CD4-positive, alpha-beta T cell treated with Interferon gamma for 1 hour (primary cell): ENCODE data around the gene ARHGEF16.

Experiments used
- DNase-seq: peaks from one replicate; pipeline ENCODE4 v3.0.0-alpha.2; 2020

The ARHGEF16 gene

DNA sequence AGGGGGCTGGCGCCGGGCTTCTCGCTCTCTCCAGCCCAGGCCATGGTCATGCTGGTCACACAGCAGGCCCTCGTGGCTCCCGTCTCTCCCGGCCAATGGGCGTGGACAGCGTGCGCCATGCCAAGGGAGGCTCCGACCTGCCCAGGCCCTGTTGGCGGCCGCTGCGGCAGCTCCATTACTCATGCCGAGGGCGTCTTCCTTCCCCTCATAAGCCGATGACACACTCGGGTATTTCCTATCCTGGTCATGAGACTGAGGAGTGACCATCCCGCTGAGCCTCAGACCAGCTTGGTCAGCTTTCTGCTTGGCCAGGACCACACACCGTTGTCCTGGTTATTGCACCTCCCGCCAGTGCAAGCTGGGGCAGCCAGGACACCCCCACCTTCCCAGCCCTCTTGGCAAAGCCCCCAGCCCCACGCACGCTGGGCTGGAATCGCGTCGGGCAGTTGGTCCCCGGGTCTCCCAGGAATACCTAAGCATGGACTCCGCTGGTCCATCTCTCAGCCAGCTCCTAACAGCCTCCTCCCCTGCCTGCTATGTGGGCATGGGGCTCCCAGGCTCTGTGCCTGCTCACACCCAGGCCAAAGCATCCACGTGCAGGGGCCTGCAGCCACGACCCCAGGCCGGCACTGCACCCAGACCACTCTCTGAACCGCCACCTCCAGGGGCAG is 49.8 kb downstream of the ARHGEF16 start:
- no peak for DNase-seq

DNA sequence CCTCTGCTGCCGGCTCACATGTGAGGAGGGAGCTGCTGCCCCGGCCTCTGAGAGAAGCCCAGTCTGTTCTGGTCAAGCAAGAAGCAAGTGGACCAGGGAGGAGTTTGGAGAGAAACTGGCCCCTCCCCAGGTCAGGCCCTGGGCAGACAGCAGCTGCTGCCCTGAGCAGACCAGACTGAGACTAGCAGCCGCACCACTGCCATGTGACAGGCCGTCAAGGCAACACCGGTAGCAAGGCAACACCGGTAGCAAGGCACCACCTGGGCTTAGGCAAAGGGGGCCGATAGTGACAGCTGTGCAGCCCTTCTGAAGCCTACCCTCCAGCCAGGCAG is 50.3 kb downstream of the ARHGEF16 start:
- DNase-seq = no peak

GRCh38 chr1:3505161-3505560 is 50.7 kb downstream of the ARHGEF16 start:
- DNase-seq = no peak

DNA sequence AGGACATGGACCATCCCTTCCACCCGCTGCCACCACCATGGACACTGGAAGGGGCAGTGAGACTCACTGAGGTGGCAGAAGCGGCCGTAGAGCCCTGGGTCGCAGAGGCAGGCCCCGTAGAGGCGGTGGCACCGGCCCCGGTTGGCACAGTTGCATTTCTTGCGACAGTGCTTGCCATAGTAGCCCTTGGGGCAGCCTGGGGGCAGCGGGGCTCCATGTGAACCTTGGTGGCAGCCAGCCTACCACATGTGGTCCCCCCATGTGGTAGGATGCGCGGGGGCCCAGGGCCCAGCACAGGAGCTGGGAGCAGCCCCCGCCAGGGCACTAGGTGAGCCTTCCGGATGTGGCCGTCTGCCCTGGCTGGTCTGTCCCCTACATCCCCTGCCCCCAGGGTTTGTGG is 51.6 kb downstream of the ARHGEF16 start:
- DNase-seq = no peak

- DNase-seq = no peak
Measured at GRCh38 chr1:3506943-3507342, 52.5 kb downstream of the ARHGEF16 start.

DNA sequence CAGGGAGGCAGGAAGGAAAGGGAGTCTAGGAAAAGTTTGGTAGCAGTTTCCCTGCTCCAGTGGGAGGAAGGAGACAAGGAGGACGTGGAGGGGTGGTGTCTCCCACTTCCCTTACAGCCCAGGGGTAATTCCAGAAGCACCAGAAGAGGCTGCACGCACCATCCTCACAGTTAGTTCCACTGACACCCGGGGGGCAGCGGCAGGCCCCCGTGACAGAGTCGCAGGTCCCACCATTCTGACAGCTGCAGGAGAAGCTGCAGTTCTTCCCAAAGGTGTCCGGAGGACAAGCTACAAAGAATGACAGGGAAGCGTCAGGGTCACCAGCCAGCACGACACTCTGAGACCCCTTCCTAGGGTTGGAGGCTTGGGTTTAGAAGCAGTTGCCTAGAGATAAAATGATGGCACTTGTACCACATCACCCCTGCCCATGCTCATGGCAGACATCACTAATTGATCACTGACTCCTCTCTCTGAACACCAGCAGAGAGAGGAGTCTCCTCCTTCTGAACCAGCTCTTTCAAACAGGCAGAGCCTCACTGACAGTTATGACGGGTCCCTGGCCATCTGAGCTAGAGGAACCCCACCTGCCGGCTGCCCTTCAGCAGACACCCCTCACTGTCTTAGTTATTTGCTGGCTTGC is 53.3 kb downstream of the ARHGEF16 start:
- DNase-seq = no peak

DNA sequence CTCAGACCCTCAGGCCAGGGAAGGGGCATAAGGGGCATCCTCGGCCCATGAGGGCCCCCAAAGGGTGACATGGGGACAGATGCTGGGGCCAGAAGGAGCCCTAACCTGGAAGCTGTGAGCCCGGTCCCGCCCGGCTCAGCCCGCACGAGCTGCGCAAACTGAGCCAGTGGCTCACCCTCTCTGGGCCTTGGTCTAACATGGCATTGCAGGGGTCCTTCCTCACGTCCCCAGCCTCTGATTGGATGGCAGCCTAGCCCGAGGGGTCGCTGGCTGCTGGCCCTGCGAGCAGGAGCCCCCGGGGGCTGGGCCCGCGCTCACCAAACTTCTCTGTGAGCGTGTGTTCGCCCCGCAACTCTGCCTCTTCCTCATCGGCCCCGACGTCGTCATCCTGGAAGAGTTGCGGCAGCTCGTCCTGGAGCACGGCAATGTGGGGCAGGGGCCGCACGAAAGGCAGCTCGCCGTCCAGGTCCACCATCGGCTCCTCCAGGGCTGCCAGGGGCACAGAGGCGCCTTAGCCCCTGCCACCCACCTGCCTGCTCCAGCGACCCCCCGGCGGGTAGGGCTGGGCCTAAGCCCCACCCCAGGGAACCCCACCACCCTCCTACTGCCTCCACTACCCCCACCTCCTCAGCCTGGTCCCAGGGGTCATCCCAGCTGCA is 54.4 kb downstream of the ARHGEF16 start:
- DNase-seq = no peak

DNA sequence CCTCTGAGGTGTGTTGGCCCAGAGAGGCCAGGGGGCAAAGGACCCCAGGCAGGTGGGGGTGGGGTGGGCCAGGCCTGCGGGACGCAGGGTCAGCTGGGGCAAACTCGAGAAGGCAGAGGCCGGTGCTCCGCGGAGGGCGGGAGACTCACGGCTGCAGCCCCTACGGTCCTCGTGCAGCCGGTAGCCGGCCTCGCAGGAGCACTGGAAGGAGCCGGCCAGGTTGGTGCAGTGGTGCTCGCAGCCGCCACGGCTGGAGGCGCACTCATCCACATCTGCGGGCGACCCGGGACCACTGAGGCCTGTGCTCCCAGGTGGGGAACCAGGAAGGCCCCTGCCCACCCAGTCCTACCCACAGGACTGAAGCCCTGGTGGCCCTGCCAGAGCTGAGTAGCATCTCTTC is 55.3 kb downstream of the ARHGEF16 start:
- DNase-seq = no peak

DNA sequence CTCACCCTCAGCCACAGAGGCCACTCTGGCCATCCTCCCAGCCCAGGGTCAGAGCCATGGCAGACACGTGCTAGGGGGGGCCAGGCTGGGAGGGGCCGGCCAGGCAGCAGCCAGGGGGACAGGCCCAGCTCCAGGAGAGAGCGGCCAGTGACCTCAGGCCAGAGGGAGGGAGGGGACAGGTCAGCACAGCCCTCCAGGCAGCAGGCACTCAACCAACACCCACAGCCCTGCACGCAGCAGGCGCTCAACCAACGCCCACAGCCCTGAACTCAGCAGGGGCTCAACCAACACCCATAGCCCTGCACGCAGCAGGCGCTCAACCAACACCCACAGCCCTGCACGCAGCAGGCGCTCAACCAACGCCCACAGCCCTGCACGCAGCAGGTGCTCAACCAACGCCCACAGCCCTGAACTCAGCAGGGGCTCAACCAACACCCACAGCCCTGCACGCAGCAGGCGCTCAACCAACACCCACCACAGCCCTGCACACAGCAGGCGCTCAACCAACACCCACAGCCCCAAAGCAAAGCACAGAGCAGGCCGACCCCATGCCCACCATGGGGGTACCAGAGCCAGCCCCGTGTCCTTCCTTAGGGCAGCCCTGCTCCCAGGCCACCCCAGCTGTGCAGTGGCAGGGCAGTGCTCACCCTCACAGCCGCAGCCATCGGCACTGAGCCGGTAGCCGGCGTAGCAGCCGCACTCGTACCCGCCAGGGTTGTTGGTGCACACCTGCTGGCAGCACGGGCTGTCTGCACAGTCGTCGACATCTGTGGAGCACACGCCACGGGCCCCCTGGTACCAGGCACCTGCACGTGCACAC is 55.9 kb downstream of the ARHGEF16 start:
- DNase-seq = no peak

GRCh38 chr1:3510956-3511250 is 56.4 kb downstream of the ARHGEF16 start:
- no peak for DNase-seq

GRCh38 chr1:3511306-3511705 is 56.8 kb downstream of the ARHGEF16 start:
- DNase-seq = no peak

DNA sequence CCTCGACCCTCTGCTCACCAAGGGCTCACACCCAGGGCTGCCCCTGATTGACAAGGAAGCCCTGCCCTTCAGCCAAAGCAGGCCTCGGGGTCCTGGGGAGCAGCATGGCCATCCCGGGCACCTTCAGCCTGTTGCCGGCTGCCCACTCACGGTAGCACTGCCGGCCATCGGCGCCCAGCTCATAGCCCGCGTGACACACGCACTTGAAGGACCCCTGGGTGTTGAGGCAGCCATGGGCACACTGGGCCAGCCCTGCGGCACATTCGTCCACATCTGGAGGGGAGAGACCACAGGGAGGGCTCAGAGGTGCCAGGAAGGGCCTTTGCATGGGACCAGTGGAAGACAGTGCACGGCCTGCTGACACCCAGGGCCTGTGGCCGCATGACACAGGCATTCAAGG is 57.4 kb downstream of the ARHGEF16 start:
- DNase-seq = no peak

GRCh38 chr1:3514404-3514803 is 59.9 kb downstream of the ARHGEF16 start:
- DNase-seq = no peak

DNA sequence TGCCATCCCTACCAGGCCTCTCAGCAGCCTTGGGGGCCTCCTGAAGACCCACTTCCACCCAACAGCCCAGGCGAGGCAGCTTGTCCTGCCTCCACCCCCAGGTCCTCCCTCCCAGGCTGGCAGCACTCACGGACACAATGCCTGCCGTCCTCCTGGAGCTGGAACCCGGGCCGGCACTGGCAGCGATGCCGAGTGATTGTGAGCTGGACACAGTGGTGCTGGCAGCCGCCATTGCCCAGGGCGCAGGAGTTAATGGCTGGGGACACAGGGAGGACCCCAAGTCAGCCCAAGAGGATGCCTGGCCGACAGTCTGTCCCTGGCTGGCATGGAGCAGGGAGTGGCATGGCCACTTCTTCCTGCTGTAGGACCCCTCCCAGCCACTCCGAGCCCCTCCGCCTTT is 60.8 kb downstream of the ARHGEF16 start:
- DNase-seq = no peak

DNA sequence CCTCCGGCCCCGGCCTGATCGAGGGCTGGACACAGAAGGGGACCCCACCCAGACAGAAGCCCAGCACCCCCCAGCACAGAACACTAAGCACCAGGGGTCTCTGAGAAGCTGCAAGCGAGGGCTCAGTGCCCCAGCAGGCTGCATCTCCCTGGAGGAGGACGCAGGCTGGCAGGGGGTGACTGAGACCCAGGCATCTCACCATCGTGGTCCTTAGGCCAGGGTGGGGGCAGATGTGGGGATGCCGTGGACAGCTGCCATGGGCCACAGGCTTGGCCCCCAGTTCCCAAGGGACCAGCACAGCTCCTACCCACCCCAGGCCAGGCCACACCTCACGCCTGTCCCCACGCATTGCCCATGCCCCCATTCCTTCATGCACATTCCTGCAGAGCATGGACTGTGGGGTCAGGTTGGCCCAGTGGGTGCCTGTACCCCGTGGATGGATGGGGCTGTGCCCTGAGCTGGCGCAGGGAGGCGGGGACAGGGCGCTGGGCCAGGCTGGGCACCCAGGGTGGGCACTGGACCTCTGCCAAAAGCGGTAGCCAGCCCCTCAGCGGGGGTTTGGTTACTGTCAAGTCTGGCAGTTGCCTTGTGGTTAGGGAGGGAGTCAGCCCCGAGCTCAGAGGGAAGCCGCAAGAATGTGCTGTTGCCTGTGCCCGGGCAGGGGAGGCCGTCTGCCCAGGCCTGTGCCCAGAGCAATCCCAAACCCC is 61.5 kb downstream of the ARHGEF16 start:
- no peak for DNase-seq

DNA sequence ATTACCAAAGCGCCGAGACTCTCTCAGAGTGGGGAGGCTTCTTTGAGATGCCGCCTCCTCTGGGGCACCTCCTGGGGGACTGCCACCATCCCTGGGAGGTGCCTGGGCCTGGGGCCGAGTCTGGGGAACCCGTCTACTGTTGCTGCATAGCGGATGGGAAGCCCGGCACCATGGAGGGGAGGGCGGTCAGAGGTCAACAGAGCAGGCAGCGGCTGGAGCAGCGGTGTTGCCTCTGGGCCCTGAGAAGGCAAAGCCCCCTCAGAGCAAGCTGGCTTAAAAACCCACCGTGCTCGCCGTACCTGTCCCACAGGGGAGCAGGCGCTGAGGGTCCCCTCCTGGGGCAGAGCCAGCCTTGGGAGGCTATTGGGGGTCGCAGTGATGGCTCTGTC is 62.0 kb downstream of the ARHGEF16 start:
- no peak for DNase-seq

GRCh38 chr1:3516911-3517675 is 62.6 kb downstream of the ARHGEF16 start:
- no peak for DNase-seq

GRCh38 chr1:3518256-3518655 is 63.8 kb downstream of the ARHGEF16 start:
- DNase-seq = no peak

DNA sequence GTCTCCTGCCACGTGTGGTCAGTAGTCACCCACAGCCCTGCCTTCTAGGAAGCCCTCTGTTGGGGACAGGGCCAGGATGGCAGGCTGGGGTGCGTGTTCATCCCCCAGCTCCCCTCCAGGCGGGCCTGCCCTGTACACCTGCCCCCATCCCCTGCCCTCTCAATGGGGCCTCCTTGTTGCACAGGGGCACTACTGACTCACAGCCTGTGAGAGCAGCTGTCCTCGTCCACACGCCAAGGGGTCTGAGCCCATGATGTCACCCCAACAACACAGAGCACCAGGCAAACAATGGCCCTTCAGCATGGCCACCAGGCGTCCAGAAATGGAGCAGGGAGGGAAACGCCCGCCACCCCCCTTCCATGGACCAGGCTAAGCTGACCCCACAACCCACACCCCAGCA is 64.3 kb downstream of the ARHGEF16 start:
- no peak for DNase-seq

DNA sequence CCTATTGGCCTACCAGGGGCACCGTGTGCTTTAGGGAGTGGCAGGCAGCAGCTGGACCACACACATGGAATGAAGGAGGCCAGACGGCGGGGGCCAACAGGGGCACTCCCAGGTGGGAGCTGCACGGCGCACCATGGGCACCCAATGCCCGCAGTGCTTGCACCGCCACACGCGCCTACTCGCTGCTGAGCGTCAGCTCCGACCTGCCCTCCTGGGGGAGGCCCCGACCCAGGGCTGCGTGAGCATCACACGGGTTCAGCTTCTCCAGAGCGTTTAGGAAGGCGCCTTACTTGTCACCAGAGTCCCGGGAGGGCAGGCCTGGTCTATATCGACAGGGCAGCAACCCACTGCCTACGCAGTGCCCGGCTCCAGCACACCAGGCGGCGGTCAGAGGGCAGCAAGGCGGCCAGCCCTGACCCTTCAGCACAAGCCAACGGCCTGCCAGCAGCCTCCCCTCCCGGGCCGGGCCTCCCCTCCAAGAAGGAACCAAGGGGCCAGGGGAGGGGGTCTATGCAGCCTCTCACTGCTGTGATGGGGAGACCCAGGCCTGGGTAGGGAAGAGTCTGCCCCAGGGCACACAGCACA is 64.9 kb downstream of the ARHGEF16 start:
- DNase-seq = no peak

DNA sequence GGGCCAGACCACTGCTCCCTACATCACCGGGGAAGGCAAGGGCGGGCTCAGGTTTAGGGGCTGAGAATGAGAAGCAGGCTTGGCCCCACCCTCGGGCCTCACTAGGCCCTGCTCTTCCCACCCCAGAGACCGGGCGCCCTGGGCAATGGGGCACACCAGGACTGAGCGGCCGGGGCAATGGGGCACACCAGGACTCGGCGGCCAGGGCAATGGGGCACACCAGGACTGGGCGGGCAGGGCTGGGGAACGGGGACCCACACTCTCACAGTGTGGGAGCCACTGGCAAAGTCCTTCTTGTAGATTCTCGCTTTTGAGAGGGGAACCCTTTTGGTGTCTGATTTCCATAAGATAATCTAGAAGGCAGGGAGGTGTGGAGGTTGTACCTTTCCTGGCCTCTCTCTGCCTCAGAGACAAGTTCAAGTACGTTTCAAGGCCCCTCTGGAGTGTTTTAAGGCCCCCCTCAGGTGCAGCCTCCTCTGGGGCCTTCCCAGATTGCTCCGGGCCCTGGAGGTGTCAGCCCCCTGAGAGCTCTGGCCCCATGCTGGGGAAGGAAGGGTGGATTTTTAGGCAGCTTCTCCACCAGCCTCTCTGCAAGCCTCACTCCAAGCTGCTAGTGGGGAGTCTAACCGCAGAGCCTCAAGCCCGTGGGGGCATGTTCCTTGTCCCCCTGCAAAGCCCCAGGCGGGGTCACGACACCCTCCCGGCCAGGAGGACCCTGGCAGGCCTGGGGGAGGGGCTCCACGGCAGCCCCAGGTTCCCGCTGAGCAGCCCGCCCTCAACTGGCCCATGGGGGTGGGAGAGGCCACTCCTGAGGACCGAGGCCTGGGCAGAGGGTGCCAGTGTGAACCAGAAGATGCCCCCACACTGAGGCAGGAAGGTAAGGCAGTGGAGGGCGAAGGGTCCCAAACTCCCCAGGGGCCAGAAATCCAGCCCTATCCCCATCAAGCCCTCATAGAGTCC is 66.2 kb downstream of the ARHGEF16 start:
- DNase-seq = no peak
